ENCODE measurements around the gene SPOCK1.
A peak's percentile ranks its signal among the peaks of the same experiment; 100 is the strongest.
"Not testable (repeated sequence)": the region's sequence is repeated elsewhere in the genome, so short reads cannot be mapped to it uniquely, and the experiment has no call there.

SPOCK1 gene

DNA sequence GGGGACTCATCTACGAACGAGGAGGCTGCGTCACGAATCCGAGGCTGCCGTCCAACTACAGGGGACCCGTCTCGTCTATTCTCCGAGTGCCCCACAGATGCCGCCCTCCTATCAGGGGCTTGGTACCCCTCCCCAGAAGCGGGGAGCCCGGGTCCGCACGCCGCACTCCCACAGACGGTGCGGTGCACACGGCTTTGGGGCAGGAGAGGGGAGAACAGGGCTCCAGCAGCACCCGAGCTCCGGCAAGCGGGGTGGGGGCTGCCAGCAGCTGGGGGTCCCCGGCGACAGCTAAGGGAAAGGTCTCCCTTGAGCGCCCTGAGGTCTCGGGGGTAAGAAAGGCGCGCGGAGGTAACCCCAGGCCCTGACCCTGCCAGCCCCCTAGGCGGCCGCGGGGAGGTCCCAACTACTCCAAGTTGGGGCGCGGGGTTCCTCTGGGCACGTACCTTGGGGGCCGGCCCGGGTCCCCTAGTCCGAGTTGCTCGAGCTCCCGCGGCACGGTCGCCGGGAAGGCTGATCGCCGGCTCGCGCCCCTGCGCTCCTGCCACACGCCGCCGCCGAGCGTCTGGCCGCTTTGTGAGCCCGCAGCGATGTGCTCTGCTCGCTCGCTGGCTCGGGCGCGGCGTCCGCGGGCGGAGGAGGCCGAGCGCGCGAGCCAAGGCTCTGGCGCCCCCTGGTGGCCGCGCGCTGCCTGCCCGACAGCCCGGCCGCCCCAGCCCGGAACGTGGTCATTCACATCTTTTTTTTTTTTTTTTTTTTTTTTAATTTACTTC, at the start of gene SPOCK1:
Gene SPOCK1 (minus strand): TSS at position 591 of the 770 bp plus-strand sequence.
- DNase-seq, result peak; percentile 43

DNA sequence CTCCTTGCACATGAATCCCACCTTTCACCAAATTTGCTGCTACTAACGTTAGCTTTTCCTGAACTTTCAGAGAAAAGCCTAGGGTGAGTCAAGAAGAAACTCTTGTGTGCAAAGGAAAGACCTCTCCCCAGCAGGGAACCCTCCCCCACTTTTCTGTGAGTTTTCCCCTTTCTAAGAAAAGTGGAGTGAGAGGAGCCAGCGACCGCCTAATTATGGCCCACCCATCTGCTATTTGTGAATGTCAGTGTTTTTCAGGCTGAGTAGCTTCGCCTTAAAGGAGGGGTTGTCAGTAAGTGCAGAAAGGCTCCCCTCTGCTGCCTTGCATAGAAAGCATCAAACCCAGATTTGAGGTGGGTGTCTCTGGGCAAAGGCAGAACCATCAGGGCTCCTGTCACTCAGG, 46.8 kb upstream of the SPOCK1 start:
- DNase-seq, result no peak

DNA sequence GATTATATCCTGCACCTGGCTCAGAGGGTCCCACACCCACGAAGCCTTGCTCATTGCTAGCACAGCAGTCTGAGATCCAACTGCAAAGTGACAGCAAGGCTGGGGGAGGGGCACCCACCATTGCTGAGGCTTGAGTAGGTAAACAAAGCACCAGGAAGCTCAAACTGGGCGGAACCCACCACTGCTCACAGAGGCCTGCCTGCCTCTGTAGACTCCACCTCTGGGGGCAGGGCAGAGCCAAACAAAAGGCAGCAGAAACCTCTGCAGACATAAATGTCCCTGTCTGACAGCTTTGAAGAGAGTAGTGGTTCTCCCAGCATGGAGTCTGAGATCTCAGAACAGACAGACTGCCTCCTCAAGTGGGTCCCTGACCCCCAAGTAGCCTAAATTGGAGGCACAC, 36.3 kb upstream of the SPOCK1 start:
- not testable (repeated sequence) for DNase-seq

DNA sequence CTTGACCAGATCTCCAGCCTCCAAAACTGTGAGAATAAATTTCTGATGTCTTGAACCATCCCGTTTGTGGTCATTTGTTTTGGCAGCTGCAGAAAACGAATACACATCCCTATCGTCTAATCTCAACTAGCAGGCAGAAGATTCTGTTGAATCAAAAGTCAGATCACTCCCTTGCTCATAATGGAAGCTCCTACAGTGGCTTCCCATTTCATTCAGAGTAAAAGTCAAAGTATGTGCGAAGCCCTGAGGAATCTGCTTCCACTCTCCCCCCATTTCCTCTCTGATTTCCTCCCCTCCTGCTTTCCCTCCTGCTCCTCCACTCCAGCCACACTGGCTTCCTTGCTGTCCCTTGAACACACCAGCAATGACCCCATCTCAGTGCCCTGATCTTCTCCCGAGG, 34.8 kb upstream of the SPOCK1 start:
- no peak for DNase-seq

DNA sequence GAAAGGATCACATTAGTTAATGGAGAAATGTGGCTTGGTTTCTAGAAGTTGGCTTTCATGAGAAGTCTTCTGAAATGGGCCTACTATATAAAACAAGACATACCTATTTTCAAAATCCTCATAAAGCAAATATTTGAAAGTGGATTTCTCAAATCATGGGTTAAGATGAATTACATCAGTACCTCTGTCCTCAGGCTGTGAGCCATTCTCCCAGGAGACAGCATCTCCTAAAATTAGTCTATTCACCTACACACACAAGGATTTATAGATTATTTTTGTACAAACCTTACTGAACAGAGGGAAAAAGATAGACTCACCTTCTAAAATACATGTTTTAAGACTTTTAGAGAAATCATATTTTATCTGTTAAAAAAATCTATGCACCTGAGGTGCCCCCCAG, 32.1 kb upstream of the SPOCK1 start:
- no peak for DNase-seq

DNA sequence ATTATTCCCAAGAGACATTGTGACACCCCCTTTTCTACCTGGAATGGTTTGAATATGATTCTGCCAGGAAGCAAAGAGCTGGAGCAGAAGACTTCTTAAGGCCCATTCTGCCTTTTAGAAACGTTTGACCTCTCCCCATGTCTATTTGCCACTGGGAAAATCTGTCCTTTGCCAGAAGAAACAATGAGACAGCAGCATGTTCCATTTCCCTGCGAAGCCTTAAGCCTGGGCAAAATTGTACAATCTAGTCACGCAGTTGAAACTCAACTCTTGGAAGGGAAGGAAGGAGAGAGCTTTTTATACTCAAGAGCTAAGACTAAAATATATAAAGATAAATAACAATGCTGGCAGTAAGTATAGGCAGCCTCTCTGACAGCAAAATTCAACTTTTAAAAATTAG, 22.1 kb upstream of the SPOCK1 start:
- no peak for DNase-seq

DNA sequence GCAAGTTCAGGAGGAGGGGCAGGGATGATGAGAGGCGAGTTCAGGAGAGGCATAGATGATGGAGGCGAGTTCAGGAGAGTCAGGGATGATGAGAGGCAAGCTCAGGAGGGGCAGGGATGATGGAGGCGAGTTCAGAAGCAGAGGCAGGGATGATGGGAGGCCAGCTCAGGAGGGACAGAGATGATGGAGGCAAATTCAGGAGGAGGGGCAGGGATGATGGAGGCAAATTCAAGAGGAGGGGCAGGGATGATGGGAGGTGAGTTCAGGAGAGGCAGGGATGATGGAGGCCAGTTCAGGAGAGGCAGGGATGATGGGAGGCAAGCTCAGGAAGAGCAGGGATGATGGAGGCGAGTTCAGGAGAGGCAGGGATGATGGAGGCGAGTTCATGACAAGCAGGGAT, 17.8 kb upstream of the SPOCK1 start:
- no peak for DNase-seq

DNA sequence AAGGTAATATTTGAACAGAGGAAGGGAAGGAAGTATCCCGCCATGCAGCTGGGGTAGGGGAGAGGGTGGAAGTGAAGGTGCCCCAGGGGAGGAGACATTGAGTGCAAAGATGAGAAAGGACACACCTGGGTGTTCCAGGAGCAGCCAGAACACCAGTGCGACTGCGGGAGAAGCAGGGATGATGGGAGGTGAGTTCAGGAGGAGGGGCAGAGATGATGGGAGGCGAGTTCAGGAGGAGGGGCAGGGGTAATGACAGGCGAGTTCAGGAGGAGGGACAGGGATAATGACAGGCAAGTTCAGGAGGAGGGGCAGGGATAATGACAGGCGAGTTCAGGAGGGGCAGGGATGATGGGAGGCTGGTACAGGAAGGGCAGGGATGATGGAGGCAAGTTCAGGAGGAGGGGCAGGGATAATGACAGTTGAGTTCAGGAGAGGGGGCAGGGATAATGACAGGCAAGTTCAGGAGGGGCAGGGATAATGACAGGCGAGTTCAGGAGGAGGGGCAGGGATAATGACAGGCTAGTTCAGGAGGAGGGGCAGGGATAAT, 17.2 kb upstream of the SPOCK1 start:
- no peak for DNase-seq

DNA sequence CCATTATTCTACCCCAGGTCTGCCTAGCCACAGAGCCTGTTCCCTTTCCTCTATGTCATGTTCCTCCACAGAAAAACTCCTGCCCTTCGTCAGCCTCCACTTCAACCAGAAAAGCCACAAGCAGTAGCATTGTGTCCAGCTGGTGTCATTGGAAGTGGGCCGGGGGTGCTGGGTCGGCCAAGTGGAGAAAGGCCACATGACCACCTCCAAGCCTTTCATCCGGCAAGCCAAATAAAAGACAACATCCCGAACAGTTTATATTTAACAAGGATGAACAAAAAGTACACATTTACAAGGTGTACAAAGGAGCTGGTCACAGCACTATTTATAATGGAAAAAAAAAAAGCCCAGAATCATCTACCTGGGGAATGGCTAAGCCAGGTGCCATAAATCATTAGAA, 16.1 kb upstream of the SPOCK1 start:
- DNase-seq, result no peak

DNA sequence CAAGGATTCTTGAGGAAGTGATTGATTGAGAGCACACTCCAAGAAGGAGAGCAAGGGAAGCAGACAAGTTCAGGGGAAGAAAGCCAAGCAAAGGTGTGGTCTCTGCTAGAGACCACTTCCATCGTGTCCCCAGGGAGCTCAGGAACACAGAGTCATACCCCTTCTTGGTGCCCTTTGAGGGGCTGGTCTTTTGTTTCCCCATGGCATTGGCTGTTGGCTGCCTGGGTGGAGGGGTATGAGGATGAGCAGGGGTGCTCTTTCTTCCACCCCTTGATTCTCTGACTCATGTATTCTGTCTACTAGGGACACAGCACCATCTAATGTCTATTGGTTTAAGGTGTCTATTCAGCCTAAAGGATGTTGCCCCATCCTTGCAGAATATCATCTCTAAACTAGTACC, 11.5 kb upstream of the SPOCK1 start:
- DNase-seq, result no peak

DNA sequence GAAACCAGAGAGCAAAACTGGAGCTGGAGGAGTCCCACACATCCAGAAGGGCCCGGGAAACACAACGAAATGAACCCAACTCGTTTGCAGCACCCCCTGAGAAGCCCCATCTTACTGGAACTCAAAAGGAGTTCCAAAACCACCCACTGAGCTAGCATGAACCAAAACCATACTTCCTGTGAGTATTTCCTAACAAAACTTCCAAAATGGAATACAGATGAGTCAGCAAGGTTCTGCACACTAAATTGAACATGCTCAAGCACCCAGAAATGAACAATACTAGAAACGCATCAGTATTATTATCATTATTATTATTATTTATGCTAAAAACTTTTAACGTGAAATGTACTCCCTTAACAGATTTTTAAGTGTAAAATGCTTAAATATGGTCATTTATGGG, 8.0 kb upstream of the SPOCK1 start:
- no peak for DNase-seq

DNA sequence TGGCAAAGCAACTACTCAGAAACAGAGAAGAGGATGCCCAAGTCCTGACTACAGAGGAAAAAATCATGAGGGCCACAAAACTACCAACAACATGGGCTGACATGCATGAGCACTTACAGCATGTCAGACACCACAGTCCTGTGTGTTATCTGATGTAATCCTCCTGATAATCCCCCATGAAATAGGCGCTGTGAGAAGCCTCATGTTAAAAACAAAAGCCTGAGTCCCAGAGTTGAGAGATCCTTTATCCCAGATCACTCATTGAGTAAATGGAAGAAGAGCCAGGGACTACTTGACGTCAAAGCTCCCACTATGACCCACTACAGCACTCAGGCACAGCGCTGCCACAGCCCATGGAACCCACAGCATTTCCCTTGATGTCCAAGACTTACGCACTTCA, 7.2 kb upstream of the SPOCK1 start:
- DNase-seq, result no peak

DNA sequence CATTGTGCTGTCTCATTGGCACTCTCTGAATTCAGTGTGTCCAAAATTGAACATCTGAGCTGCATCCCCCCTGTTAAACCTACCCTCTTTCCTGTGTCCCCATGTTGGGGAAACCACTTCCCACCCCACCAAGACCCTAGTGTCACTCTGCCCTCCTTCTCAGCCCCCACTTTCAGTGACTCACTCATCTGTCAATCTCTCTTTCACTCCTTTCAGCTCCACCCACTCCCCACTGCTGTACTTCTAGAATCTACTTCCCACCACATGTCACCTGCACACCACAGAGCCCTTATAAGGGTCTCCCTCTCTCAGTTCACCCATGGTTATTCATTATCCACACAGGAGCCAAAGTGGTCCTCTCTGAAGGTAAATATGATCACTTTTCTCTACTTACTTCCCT, 5.8 kb upstream of the SPOCK1 start:
- no peak for DNase-seq

DNA sequence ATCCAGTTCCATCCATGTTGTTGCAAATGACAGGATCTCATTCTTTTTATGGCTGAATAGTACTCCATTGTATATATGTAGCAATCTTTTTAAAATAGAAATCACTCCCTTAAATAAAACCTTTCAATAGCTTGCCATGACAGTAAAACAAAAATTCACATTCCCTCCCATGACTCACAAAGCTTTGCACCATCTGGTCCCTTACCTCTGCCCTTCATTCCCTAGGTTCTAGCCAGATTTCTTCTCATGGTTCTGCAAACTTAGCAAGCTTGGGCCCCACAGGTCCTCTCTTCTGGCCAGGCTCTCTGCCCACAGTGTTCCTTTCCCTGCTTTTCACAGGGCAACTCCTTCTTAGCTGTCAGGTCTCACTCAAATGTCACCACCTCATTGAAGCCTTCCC, 4.3 kb upstream of the SPOCK1 start:
- no peak for DNase-seq

DNA sequence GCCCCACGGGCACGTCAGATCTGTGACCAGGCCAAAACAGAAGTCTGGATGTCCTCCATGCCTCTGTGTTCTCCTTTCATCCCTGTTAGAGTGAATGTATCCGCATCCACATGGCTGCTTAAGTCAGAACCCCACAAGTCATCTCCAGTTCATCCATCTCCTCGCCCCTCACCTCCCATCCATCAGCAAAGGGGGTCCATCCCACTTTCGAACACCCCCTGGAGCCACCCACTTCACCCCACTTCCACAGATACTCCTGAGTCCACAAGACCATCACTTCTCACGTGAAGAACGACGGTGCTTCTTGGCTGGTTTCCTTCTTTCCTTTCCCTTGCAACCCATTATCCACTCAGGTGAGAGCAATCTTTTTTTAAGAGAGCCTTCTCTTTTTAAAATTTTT, 3.5 kb upstream of the SPOCK1 start:
- DNase-seq, result no peak

DNA sequence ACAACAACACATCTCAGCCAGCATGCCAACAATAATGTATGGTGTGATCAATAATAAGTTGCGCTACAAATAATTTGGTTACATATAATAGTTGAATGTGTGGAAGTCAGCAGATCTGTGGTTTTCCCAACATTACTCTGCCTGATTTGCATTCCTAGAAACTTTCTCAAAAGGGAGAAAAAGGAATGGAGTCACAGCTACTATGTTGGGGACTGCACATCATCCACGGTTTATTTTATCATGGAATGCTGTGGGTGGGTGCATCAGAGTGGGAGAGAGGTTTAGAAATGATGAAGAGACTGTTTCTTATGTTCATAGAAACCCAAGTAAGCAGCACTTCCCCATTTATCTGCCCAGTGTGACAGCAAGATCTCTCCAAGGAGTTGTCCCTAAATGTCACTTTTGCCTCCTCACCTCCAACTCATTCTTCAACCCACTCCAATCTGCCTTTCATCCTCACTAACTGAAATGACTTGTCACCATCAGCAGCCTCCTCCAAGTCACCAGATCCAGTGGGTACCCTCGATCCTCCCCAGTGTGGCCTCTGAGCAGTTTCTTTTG, 2.8 kb upstream of the SPOCK1 start:
- DNase-seq, result no peak

DNA sequence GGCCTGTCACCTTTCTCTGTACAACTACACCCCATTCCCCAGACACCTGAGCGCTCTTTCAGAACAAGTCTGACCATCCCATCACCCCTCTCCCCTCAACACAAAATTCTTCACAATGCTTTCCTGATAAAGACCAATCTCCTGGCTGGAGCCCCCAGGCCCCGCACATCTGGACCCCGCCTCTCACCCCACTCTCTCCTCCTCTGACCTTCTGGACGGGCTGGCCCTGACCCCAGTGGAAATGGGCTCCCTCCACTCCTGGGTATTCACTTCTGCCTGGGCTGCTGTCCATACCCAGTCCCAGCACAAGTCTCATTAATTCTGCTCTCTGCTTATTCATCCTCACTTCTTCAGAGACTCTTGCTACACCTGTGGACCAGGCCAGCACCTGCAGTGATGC, 2.1 kb upstream of the SPOCK1 start:
- no peak for DNase-seq

DNA sequence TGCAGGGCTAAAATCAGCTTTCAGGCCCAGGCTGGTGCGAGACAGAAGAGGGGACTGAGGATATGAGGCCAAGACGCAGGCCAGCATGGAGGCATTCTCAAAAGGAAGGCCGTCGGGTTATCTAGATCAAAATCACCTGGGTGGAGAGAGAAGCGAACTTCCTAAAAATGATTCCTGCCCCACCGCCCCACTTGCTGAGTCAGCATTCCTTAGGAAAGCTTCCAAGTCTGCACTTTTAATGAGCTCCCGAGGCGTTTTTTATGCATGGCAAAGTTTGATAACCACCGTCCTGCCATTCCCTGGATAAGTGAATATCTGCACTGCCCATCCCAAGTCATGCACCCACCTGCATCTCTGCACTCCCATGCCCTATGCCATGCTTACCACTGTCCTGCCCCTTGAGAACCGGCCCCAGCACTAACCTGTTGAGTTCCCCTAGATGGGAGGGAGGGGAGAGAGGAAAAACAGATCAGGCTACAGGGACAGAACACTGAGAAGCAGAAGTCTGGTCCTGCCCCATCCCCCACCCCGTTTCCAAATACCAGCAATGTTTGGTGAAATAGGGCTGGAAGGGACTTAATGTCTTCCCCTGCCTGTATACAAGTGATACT, 1.6 kb upstream of the SPOCK1 start:
- DNase-seq, result no peak

DNA sequence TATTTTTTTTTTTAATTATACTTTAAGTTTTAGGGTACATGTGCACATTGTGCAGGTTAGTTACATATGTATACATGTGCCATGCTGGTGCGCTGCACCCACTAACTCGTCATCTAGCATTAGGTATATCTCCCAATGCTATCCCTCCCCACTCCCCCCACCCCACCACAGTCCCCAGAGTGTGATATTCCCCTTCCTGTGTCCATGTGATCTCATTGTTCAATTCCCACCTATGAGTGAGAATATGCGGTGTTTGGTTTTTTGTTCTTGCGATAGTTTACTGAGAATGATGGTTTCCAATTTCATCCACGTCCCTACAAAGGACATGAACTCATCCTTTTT, 351 bp upstream of the SPOCK1 start:
- not testable (repeated sequence) for DNase-seq

DNA sequence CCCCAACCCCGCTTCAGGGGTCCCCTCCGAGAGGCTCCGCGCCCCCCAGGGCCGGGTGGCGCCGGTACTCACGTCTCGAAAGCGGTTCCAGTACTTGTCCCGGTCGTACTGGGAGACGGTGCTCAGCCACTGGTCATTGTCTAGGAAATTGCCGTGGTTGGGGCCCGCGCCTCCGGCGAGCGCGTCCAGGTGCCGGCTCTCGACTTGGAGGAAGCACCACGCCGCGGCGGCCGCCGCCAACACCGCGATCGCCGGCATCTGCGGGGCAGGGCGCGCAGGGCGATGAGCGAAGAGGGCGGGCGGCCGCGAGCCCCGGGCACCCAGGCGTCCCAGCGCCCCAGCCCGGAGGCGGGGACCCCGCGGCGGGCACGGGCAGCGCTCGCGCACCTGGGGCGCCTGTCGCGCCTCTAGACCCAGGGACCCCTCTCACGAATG, 808 bp downstream of the SPOCK1 start:
- no peak for DNase-seq

DNA sequence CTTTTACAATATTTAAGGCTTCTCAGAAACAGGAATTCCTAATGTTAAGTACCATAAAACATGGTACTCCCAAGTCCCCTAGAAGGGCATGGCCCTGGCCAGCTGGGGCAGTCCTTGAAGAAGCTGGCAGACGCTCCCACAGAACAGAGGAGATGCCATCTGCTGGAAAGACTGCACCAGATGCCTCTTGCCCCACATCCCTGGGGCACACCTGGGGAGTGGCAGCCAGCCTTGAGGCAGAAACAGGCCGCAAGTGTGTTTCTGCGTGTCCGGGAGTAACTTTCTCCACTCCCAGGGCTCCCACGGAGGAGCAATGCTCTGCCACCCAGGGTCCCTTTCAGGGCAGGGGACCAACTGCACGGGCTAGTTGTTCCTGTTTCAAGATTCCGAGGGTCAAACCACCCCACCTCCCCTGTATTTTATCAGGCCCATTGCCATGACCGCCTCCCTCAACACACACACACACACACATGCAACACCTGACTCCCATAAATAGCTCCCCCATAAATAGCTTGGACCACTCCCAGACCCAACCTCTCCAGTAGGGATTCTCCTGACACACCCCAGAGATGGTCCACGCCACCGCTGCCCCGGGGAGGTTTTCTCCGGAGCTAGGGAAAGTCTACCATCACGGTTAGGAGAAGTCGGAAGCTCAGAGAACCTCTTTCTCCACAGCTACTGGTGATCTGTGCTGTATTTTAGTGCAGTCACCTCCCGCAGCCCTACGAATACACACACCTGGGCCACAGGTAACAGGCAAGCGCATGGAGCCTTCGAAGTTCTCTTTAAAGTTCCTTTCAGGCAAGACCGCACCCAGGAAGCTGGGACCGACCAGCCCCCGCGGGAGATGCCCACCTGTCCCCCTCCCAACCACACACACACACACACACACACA, 1.5 kb downstream of the SPOCK1 start:
- DNase-seq, result no peak

DNA sequence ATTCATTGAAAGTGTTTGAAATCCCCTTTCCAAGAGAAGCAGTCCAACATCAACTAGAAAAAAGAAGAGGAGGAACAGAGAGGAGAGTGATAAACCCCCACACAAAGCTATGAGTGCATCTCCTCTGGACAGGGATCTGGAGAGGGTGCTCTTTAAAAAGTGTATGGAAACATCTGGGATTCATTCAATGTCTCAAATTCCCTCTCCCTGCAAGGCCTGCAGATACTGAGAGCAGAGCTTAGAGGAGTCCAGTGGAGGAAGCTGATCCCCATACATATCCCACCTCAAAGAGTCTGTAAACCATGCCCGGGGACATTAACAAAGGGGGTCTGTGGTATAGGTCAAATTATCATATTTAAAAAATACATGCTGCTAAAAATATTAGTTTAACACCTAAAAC, 2.2 kb downstream of the SPOCK1 start:
- no peak for DNase-seq

DNA sequence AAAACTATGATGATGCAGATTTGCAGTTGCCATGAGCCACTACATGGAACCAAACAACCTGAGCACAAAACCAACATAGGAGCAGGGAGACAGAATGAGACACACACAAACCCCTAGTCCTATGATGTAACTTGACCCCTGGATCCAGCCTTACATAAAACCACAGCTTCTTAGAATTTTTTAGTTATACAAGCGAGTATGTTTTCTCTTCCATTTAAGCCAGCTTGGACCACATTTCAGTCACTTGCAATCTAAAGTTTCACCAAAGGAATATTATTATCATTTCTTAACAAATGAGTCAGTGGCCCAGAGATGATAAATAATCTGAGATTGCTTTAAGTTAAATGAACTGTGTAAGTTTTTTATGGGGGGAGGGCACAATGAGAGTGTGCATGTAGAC, 6.8 kb downstream of the SPOCK1 start:
- DNase-seq, result no peak

All from activated CD8-positive, alpha-beta memory T cell treated with anti-CD3 and anti-CD28 coated beads, Interleukin-2, amount 50 U/mL, for 4 hours (primary cell).